HCT116 (cell line): ENCODE measurements around the gene SPEN.

Source experiments
- CEBPB ChIP-seq: IDR thresholded peaks from 2 replicates; pipeline ENCODE4 v1.6.1; 2012; ENCODE audit warnings: low read depth
- EZH2 ChIP-seq: fragments of 200-600 bp; sonication (generic); IDR thresholded peaks from 2 replicates; pipeline ENCODE4 v1.6.1; 2017; ENCODE audit warnings: antibody characterized with exemption, mixed run types
- EZH2phosphoT487 ChIP-seq: fragments of 200-600 bp; IDR thresholded peaks from 2 replicates; pipeline ENCODE4 v1.6.1; 2018; ENCODE audit warnings: antibody characterized with exemption, borderline replicate concordance
- JUND ChIP-seq: IDR thresholded peaks from 2 replicates; pipeline ENCODE4 v1.6.1; 2012
- POLR2A ChIP-seq: IDR thresholded peaks from 2 replicates; pipeline ENCODE4 v1.7.0; 2011; ENCODE audit warnings: borderline replicate concordance; ENCODE audit not compliant: insufficient read depth, insufficient read length; ENCODE audit errors: extremely low read depth
- POLR2AphosphoS5 ChIP-seq: IDR thresholded peaks from 2 replicates; pipeline ENCODE4 v1.6.1; 2011; ENCODE audit warnings: mild to moderate bottlenecking, low read depth, low read length, moderate library complexity
- RAD21 ChIP-seq: IDR thresholded peaks from 2 replicates; pipeline ENCODE4 v1.6.1; 2012; ENCODE audit warnings: low read depth, mild to moderate bottlenecking
- YY1 ChIP-seq: IDR thresholded peaks from 2 replicates; pipeline ENCODE4 v1.6.1; 2011; ENCODE audit warnings: low read length, low read depth, moderate library complexity, mild to moderate bottlenecking; ENCODE audit not compliant: insufficient replicate concordance; ENCODE audit errors: extremely low read depth
- ZNF274 ChIP-seq: fragments of 200-500 bp; sonication (Bioruptor generic); IDR thresholded peaks from 2 replicates; pipeline ENCODE4 v1.6.1; 2014; ENCODE audit warnings: mild to moderate bottlenecking, low read depth, low read length, inconsistent platforms
- TF ChIP-seq, protein P1 (sequence below), 3 experiments: fragments of 200-600 bp in 1 of 3; sonication (generic) in 1 of 3; IDR thresholded peaks in 2 of 3; conservative IDR thresholded peaks in 1 of 3; 2 replicates each; pipeline ENCODE4 v1.5.1; 2012 to 2017; ENCODE audit warnings: low read depth in 2 of 3, low read length in 2 of 3, antibody characterized with exemption in 1 of 3, borderline replicate concordance in 1 of 3, control low read depth in 1 of 3, mild to moderate bottlenecking in 1 of 3, mixed read lengths in 1 of 3, mixed run types in 1 of 3, moderate library complexity in 1 of 3; ENCODE audit not compliant: insufficient read depth in 1 of 3
- TF ChIP-seq, protein P2 (sequence below): IDR thresholded peaks from 2 replicates; pipeline ENCODE4 v1.6.1; 2012
- TF ChIP-seq, protein P3 (sequence below): IDR thresholded peaks from 2 replicates; pipeline ENCODE4 v1.6.1; 2012; ENCODE audit warnings: low read depth
- TF ChIP-seq, protein P4 (sequence below): IDR thresholded peaks from 2 replicates; pipeline ENCODE4 v1.6.1; 2012

DNA sequence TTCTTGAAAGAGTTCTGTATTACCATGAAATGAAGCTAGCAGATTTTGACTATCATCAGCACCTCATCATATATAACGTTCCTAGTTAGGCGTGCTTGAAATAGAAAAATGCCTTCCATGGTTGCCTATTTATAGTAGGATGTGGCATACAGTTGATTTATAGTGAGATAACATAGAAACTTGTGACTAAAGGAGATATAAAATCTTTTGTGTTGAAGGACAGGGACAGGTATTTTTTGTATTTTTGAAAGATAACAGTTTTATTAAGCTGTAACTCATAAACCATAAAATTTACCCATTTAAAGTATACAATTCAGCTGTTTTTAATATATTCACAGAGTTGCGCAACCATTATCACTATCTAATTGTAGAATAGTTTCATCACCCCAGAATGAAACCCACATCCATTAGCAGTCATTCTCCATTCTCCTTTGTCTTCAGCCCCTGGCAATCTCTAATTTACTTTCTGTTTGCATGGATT is 19.3 kb downstream of the SPEN start:
- TF ChIP-seq POLR2A (no peak), YY1 (no peak), POLR2AphosphoS5 (no peak), JUND (no peak), RAD21 (no peak), EZH2 (no peak), EZH2phosphoT487 (no peak), CEBPB (peak; percentile 74), ZNF274 (no peak)
- TF ChIP-seq, protein P1, sequence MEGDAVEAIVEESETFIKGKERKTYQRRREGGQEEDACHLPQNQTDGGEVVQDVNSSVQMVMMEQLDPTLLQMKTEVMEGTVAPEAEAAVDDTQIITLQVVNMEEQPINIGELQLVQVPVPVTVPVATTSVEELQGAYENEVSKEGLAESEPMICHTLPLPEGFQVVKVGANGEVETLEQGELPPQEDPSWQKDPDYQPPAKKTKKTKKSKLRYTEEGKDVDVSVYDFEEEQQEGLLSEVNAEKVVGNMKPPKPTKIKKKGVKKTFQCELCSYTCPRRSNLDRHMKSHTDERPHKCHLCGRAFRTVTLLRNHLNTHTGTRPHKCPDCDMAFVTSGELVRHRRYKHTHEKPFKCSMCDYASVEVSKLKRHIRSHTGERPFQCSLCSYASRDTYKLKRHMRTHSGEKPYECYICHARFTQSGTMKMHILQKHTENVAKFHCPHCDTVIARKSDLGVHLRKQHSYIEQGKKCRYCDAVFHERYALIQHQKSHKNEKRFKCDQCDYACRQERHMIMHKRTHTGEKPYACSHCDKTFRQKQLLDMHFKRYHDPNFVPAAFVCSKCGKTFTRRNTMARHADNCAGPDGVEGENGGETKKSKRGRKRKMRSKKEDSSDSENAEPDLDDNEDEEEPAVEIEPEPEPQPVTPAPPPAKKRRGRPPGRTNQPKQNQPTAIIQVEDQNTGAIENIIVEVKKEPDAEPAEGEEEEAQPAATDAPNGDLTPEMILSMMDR (IDR thresholded peaks at IDR 0.05 in 2 of 3, conservative IDR thresholded peaks at IDR 0.05 in 1 of 3; ENCODE audit: borderline replicate concordance in 1 of 3, insufficient read depth in 1 of 3, low read depth in 2 of 3, low read length in 2 of 3) = no peak
- TF ChIP-seq, protein P2, sequence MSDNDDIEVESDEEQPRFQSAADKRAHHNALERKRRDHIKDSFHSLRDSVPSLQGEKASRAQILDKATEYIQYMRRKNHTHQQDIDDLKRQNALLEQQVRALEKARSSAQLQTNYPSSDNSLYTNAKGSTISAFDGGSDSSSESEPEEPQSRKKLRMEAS = no peak
- TF ChIP-seq, protein P3, sequence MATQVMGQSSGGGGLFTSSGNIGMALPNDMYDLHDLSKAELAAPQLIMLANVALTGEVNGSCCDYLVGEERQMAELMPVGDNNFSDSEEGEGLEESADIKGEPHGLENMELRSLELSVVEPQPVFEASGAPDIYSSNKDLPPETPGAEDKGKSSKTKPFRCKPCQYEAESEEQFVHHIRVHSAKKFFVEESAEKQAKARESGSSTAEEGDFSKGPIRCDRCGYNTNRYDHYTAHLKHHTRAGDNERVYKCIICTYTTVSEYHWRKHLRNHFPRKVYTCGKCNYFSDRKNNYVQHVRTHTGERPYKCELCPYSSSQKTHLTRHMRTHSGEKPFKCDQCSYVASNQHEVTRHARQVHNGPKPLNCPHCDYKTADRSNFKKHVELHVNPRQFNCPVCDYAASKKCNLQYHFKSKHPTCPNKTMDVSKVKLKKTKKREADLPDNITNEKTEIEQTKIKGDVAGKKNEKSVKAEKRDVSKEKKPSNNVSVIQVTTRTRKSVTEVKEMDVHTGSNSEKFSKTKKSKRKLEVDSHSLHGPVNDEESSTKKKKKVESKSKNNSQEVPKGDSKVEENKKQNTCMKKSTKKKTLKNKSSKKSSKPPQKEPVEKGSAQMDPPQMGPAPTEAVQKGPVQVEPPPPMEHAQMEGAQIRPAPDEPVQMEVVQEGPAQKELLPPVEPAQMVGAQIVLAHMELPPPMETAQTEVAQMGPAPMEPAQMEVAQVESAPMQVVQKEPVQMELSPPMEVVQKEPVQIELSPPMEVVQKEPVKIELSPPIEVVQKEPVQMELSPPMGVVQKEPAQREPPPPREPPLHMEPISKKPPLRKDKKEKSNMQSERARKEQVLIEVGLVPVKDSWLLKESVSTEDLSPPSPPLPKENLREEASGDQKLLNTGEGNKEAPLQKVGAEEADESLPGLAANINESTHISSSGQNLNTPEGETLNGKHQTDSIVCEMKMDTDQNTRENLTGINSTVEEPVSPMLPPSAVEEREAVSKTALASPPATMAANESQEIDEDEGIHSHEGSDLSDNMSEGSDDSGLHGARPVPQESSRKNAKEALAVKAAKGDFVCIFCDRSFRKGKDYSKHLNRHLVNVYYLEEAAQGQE = no peak
- TF ChIP-seq, protein P4, sequence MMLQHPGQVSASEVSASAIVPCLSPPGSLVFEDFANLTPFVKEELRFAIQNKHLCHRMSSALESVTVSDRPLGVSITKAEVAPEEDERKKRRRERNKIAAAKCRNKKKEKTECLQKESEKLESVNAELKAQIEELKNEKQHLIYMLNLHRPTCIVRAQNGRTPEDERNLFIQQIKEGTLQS = no peak
